ENCODE measurements around the gene MCF2L.

- TF ChIP-seq POLR2A (IDR thresholded peaks at IDR 0.05; ENCODE audit: low read depth, low read length) (no peak), POLR2AphosphoS5 (IDR thresholded peaks at IDR 0.05; ENCODE audit: low read depth, low read length) (no peak), TAF1 (IDR thresholded peaks at IDR 0.05; ENCODE audit: low read depth, low read length) (no peak)
These were observed 5.1 kb downstream of the MCF2L start for GRCh38 chr13:112974125-112974524.

All from GM12891 (cell line).